Caco-2 (cell line): ENCODE measurements around the gene LYZL1. TPM values are rescaled to one million over a fixed set of nuclear protein-coding genes. Genes with fewer than 3 reads are reported as not detected.

Experiments
- BruUV-seq: library from RNA; stranded (reverse); fragments of 400-500 nt; replicated peaks from 2 replicates; lab custom pipeline; 2021; lab: Mats Ljungman, UMichigan
- CTCF ChIA-PET: fragments of 300-600 bp; sonication (Branson Sonifier 250); formaldehyde crosslinking; loops from one replicate; lab custom pipeline; 2022; ENCODE audit warnings: antibody characterized with exemption; lab: Charles Lee
- POLR2A ChIA-PET: fragments of 300-600 bp; sonication (Branson Sonifier 250); formaldehyde crosslinking; loops from one replicate; lab custom pipeline; 2022; ENCODE audit warnings: antibody characterized with exemption; lab: Charles Lee
- DNase-seq, 2 experiments: peaks; one replicate each; pipeline versions ENCODE4 v3.0.0 to v3.0.0-alpha.2; 2020 to 2022
- H3K27me3 ChIP-seq: replicated peaks from 2 replicates; pipeline ENCODE4 v1.6.0; 2011; ENCODE audit warnings: low read length; ENCODE audit not compliant: control insufficient read depth, insufficient read depth
- H3K36me3 ChIP-seq: 2 replicates; pipeline ENCODE4 v1.5.1; 2011; ENCODE audit warnings: low read length; ENCODE audit not compliant: control insufficient read depth, insufficient read depth
- H3K4me1 ChIP-seq: fragments of 250-450 bp; sonication (Bioruptor Pico); 2 replicates; pipeline ENCODE4 v1.5.1; 2020; ENCODE audit warnings: mild to moderate bottlenecking
- H3K4me3 ChIP-seq: 2 replicates; pipeline ENCODE4 v1.5.1; 2011; ENCODE audit warnings: low read depth, mild to moderate bottlenecking, control low read depth, low read length
- H3K9me3 ChIP-seq: fragments of 250-450 bp; sonication (Bioruptor Pico); 2 replicates; pipeline ENCODE4 v1.5.1; 2020; ENCODE audit warnings: mild to moderate bottlenecking, moderate library complexity
- H3K27ac Mint-ChIP-seq: one replicate; pipeline ENCODE4 v1.8.0; 2022; ENCODE audit warnings: mixed read lengths; ENCODE audit not compliant: unreplicated experiment
- H3K27me3 Mint-ChIP-seq: one replicate; pipeline ENCODE4 v1.8.0; 2022; ENCODE audit warnings: mixed read lengths; ENCODE audit not compliant: insufficient read depth, unreplicated experiment
- H3K36me3 Mint-ChIP-seq: one replicate; pipeline ENCODE4 v1.8.0; 2022; ENCODE audit warnings: mild to moderate bottlenecking, mixed read lengths; ENCODE audit not compliant: insufficient read depth, unreplicated experiment
- H3K4me1 Mint-ChIP-seq: one replicate; pipeline ENCODE4 v1.8.0; 2022; ENCODE audit warnings: low read depth, mixed read lengths; ENCODE audit not compliant: unreplicated experiment
- H3K4me3 Mint-ChIP-seq: one replicate; pipeline ENCODE4 v1.8.0; 2022; ENCODE audit warnings: mild to moderate bottlenecking, moderate library complexity, mixed read lengths; ENCODE audit not compliant: unreplicated experiment
- H3K9me3 Mint-ChIP-seq: one replicate; pipeline ENCODE4 v1.8.0; 2022; ENCODE audit warnings: mixed read lengths; ENCODE audit not compliant: unreplicated experiment
- intact Hi-C: fragments of 100-400 bp; cut with micrococcal nuclease; formaldehyde crosslinking; loops from one replicate; pipeline ENCODE4 v1.10.0; 2022; ENCODE audit not compliant: unreplicated experiment
- total RNA-seq: library from RNA; stranded (reverse); gene quantifications from 2 replicates; pipeline ENCODE4 v1.2.3, GENCODE V29; 2022
- TF ChIP-seq, protein P1 (sequence below), 2 experiments: fragments of 200-600 bp in 1 of 2; IDR thresholded peaks; 1 replicate in 1 of 2; 2 replicates in 1 of 2; pipeline versions ENCODE4 v1.5.1 to v1.8.0; 2011 to 2022; ENCODE audit warnings: antibody characterized with exemption in 1 of 2, control low read depth in 1 of 2, inconsistent platforms in 1 of 2, low read depth in 1 of 2, low read length in 1 of 2, mild to moderate bottlenecking in 1 of 2, moderate library complexity in 1 of 2; ENCODE audit not compliant: insufficient read depth in 1 of 2, severe bottlenecking in 1 of 2, unreplicated experiment in 1 of 2

Gene LYZL1
- total RNA-seq, 1 experiment from 2014 or later = not detected

DNA sequence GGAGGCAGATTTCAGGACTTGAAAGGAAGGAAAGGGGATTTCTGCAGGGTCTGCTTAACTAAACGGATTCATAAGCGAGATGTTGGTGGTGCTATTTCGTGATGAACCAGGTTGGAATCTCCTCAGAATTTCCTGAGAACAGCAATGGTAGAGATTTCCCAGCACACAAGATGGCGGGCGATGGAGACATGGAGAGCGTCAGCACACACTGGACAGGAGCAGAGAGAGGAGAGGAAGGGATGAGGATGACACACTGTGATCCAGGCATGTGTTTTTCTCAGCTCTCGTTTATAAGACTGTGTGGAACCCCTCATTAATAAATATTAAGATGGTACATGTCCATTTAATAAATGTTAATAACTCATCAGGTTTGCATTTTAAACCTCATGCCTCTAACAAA is 43.9 kb upstream of the LYZL1 start:
- ChIA-PET POLR2A (no interaction called here), CTCF (no interaction called here)
- no peaks in the 10 kb centered on the region for H3K27me3 ChIP-seq
- Mint-ChIP-seq H3K27me3 (no peaks in the 10 kb centered on the region), H3K36me3 (no peaks in the 10 kb centered on the region), H3K4me1 (peaks cover 3% of the 10 kb centered on the region), H3K27ac (no peak overlapping the region), H3K4me3 (no peak overlapping the region), H3K9me3 (peaks cover 15% of the 10 kb centered on the region)
- H3K4me3 ChIP-seq = no peak overlapping the region
- no peak for DNase-seq
- TF ChIP-seq, protein P1, sequence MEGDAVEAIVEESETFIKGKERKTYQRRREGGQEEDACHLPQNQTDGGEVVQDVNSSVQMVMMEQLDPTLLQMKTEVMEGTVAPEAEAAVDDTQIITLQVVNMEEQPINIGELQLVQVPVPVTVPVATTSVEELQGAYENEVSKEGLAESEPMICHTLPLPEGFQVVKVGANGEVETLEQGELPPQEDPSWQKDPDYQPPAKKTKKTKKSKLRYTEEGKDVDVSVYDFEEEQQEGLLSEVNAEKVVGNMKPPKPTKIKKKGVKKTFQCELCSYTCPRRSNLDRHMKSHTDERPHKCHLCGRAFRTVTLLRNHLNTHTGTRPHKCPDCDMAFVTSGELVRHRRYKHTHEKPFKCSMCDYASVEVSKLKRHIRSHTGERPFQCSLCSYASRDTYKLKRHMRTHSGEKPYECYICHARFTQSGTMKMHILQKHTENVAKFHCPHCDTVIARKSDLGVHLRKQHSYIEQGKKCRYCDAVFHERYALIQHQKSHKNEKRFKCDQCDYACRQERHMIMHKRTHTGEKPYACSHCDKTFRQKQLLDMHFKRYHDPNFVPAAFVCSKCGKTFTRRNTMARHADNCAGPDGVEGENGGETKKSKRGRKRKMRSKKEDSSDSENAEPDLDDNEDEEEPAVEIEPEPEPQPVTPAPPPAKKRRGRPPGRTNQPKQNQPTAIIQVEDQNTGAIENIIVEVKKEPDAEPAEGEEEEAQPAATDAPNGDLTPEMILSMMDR (IDR thresholded peaks at IDR 0.05; ENCODE audit: insufficient read depth in 1 of 2, low read depth in 1 of 2, low read length in 1 of 2, severe bottlenecking in 1 of 2, unreplicated experiment in 1 of 2) = no peak
- H3K36me3 ChIP-seq = no peaks in the 10 kb centered on the region
- peaks cover 11% of the 10 kb centered on the region for H3K4me1 ChIP-seq
- no TSS peak for BruUV-seq
- intact Hi-C loops = loop anchor here (5.0 kb wide), 1 partner anchor 147 kb away; no protein-coding TSS in a partner anchor
- no peaks in the 10 kb centered on the region for H3K9me3 ChIP-seq

DNA sequence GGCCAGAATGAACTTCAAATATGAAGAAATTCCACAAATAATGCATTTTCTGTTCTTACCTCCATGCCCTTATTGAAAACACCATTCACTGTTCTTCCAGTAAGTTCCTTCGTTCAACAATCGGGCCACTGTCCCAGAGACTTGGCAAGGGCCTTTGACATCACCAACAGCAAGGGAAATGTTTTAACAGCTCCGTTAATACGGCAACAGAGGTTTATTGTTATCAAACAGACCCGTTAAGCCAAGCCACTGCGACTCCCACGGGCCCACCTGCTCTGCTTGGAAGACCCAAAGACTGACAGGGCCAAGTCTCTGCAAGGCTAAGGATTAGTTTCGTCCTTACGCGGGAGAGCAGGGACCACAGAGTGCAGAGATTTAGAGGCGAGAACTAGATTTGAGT is 43.4 kb upstream of the LYZL1 start:
- DNase-seq = no peak
- H3K27ac Mint-ChIP-seq = no peak overlapping the region
- no peaks in the 10 kb centered on the region for H3K4me1 Mint-ChIP-seq
- Histone ChIP-seq H3K9me3 (no peaks in the 10 kb centered on the region), H3K4me1 (peaks cover 7% of the 10 kb centered on the region; the same call in 1 of the 2 replicates), H3K4me3 (no peak overlapping the region), H3K36me3 (no peaks in the 10 kb centered on the region), H3K27me3 (no peaks in the 10 kb centered on the region)
- TF ChIP-seq, protein P1 (IDR thresholded peaks at IDR 0.05; ENCODE audit: insufficient read depth in 1 of 2, low read depth in 1 of 2, low read length in 1 of 2, severe bottlenecking in 1 of 2, unreplicated experiment in 1 of 2) = no peak
- ChIA-PET CTCF (no interaction called here), POLR2A (no interaction called here)
- no peaks in the 10 kb centered on the region for H3K36me3 Mint-ChIP-seq
- H3K4me3 Mint-ChIP-seq = no peak overlapping the region
- H3K27me3 Mint-ChIP-seq = no peaks in the 10 kb centered on the region
- no TSS peak for BruUV-seq
- peaks cover 20% of the 10 kb centered on the region for H3K9me3 Mint-ChIP-seq
- intact Hi-C loops = no loop called here

DNA sequence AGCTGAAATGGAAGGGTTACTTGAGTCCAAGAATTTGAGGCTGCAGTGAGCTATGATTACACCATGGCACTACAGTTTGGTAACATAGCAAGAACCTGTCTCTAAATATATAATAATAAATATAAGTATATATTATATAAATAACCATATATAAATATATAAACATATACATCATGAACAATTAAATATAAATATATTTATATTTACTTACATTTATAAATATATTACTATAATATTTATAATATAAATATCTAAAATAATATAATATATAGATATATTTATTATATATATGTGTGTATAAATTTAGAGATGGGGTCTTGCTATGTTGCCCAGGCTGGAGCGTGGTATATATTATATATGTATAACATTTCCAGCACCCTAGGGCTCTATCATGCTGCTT is 42.4 kb upstream of the LYZL1 start:
- Mint-ChIP-seq H3K36me3 (no peaks in the 10 kb centered on the region), H3K4me3 (no peak overlapping the region), H3K27me3 (no peaks in the 10 kb centered on the region), H3K4me1 (peaks cover 3% of the 10 kb centered on the region), H3K9me3 (peaks cover 22% of the 10 kb centered on the region), H3K27ac (no peak overlapping the region)
- no peaks in the 10 kb centered on the region for H3K9me3 ChIP-seq
- H3K27me3 ChIP-seq = no peaks in the 10 kb centered on the region
- ChIA-PET POLR2A (no interaction called here), CTCF (no interaction called here)
- intact Hi-C loops = no loop called here
- H3K4me3 ChIP-seq = no peak overlapping the region
- no peaks in the 10 kb centered on the region for H3K36me3 ChIP-seq
- DNase-seq = no peak
- no TSS peak for BruUV-seq
- H3K4me1 ChIP-seq = peaks cover 7% of the 10 kb centered on the region; the same call in 1 of the 2 replicates
- TF ChIP-seq, protein P1 (IDR thresholded peaks at IDR 0.05; ENCODE audit: insufficient read depth in 1 of 2, low read depth in 1 of 2, low read length in 1 of 2, severe bottlenecking in 1 of 2, unreplicated experiment in 1 of 2) = no peak
